ENCODE data around the gene CYP27C1.

GRCh38 chr2:127134833-127135830 lies 85.0 kb downstream of the CYP27C1 start:
- TF ChIP-seq POLR2A (IDR thresholded peaks at IDR 0.05) (no peak), CTCF (IDR thresholded peaks at IDR 0.05 in 4 of 5, conservative IDR thresholded peaks at IDR 0.05 in 1 of 5) (no peak)
